Stimulated activated CD8-positive, alpha-beta memory T cell treated with anti-CD3 and anti-CD28 coated beads, Interleukin-4, amount 100 ng/mL, for 48 hours (primary cell): Measurements from ENCODE around the gene TCP1.
"Not testable (repeated sequence)": the region's sequence is repeated elsewhere in the genome, so short reads cannot be mapped to it uniquely, and the experiment has no call there.

Source experiments
- DNase-seq: peaks from one replicate; pipeline ENCODE4 v3.0.0-alpha.2; 2020

The TCP1 gene

GRCh38 chr6:159816775-159817174 lies 27.4 kb upstream of the TCP1 start:
- DNase-seq, result not testable (repeated sequence)

DNA sequence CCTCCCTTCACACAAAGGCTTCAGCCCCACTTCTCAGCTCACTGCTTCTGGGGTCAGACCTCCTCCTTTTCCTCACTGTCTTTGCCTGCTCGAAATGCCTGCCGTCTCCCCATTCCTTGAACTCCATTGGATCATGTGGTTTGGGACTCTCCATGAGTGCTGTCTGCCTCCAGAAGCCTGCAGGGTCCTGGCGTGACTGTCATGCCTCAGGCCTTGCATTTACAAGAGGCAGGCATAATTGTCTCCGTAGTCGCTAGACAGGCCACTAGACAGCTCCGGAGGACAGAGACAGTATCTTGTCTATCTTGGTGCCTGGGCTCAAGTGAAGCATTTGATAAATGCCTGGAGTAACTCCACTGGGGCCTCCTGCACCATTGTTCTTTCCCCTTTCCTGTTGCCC lies 26.0 kb upstream of the TCP1 start:
- DNase-seq, result no peak

GRCh38 chr6:159813781-159814180 lies 24.4 kb upstream of the TCP1 start:
- DNase-seq, result no peak

- DNase-seq, result no peak
Observed at GRCh38 chr6:159809149-159809548, 19.7 kb upstream of the TCP1 start.

GRCh38 chr6:159808647-159809046 lies 19.2 kb upstream of the TCP1 start:
- no peak for DNase-seq

GRCh38 chr6:159807150-159807858 lies 17.9 kb upstream of the TCP1 start:
- DNase-seq, result no peak

GRCh38 chr6:159806021-159806458 lies 16.6 kb upstream of the TCP1 start:
- DNase-seq, result no peak

GRCh38 chr6:159805440-159806020 lies 16.1 kb upstream of the TCP1 start:
- DNase-seq, result no peak

GRCh38 chr6:159804504-159804903 lies 15.1 kb upstream of the TCP1 start:
- no peak for DNase-seq

GRCh38 chr6:159801935-159802334 lies 12.5 kb upstream of the TCP1 start:
- no peak for DNase-seq

- no peak for DNase-seq
Observed at GRCh38 chr6:159800141-159800865, 10.9 kb upstream of the TCP1 start, which contains the start of gene PNLDC1. PNLDC1 (plus strand) TSS chr6:159800276; CDS start chr6:159800308, 32 bp downstream.

- DNase-seq, result no peak
Observed at GRCh38 chr6:159797554-159797953, 8.2 kb upstream of the TCP1 start.

DNA sequence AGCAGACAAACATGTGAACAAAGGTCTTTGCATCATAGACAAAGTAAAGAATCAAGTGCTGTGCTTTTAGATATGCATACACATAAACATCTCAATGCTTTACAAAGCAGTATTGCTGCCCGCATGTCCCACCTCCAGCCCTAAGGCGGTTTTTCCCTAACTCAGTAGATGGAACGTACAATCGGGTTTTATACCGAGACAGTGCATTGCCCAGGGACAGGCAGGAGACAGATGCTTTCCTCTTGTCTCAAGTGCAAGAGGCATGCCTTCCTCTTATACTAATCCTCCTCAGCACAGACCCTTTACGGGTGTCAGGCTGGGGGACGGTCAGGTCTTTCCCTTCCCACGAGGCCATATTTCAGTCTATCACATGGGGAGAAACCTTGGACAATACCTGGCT lies 5.6 kb upstream of the TCP1 start:
- DNase-seq, result not testable (repeated sequence)

- DNase-seq, result peak; percentile 38
Observed at GRCh38 chr6:159790956-159791598, 1.7 kb upstream of the TCP1 start.

DNA sequence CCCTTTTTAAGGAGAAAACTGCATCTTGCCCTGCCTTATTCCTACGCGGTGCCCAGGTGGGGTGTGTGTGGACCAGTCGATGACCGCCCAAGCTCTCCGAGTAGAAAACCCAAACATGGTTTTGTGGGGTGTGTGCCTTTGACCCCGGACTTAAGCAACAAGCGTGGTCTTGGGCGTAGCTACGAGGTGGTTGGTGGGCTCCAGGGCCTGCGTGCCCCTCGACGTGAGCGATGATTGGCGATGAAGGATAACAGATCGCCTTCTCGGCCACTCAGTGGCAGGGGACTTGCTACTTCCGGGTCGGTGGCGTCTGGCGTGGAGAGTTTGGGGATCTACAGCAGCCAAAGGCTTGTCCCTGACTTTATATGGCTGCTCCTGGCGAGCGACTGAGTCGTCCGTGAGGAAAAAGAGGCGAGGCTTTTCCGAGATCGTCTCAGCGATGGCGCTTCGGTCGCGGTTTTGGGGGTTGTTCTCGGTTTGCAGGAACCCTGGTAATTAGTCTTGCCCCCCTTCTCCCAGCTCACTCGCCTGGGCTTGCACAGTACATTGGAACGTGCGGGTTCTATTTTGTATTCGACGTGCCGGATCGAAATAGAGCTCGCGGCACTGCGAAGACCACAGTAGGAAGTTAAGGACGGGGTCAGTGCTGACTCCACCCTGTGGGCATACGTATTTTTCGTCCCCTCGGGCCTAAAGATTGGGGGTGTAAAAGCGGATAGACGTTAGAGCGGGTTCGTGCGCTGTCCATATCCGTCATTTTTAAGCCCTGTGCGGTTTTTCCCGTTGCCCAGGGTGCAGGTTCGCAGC lies 950 bp upstream of the TCP1 start, which contains the start of gene MRPL18:
TSS of gene MRPL18 (plus strand) at position 319 of the 807 bp plus-strand sequence. CDS start at position 440, 121 bp downstream.
- peak; percentile 91 for DNase-seq

DNA sequence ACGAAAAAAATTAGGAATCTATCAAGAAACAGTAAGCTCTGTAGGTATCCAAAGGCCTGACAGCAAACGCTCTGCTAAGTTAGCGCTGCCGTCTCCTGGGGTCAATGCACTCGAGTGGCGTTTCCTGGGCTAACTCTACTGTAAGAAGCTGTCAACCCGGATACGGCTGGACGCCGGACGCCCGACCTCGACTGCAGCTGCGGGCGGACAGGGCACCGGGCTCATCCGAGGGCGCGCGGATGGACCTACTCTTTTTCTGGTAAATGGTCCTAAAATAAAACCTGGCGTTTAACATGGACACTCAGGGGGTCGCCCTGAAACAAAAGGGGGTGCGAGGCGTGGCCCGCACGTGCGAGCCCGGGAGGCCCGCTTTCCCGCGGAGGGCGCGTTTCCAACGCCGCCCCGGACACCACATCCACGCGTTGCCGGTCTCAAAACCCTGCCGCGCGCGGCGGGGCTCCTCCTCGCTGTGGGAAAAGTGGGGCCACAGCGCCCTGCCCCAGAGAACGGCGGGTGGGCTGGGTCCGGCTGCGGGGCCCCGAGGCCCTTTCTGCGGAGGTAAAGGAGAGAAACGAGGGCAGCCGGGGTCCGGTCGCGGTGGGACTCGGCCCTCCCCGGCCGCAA lies 537 bp downstream of the TCP1 start:
- DNase-seq, result peak; percentile 56

DNA sequence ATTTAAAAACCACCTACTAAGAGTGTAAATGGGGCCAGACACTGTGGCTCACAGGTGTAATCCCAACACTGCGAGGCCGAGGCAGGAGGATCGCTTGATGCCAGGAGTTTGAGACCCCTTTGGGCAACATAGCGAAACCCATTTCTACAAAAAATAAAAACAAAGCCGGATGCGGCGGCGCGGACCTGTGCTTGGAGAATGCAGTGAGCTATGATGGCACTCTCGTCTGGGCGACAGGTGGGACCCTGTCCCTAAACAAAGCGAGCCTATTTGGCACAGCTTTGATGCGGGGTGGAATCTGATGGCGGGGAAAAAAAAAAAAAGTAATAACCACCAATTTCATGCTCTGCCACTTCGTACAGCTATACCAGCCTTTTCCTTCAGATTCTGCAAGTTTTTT lies 1.1 kb downstream of the TCP1 start:
- peak; percentile 36 for DNase-seq

DNA sequence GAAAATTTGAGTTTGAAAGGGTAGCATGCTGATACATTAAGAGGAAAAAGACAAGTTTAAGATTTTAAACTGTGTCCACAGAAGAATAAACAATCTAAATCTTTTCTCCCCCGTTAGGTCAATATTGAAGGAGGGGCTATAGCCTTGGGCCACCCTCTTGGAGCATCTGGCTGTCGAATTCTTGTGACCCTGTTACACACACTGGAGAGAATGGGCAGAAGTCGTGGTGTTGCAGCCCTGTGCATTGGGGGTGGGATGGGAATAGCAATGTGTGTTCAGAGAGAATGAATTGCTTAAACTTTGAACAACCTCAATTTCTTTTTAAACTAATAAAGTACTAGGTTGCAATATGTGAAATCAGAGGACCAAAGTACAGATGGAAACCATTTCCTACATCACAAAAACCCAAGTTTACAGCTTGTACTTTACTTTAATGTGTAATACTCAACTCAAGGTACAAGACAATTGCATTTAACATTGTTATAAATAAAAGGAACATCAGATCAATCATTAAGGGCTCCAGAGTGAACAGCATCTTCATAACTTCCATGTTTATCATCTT lies 10.8 kb downstream of the TCP1 start:
- DNase-seq, result no peak

- no peak for DNase-seq
Observed at GRCh38 chr6:159778131-159778530, 11.3 kb downstream of the TCP1 start.

DNA sequence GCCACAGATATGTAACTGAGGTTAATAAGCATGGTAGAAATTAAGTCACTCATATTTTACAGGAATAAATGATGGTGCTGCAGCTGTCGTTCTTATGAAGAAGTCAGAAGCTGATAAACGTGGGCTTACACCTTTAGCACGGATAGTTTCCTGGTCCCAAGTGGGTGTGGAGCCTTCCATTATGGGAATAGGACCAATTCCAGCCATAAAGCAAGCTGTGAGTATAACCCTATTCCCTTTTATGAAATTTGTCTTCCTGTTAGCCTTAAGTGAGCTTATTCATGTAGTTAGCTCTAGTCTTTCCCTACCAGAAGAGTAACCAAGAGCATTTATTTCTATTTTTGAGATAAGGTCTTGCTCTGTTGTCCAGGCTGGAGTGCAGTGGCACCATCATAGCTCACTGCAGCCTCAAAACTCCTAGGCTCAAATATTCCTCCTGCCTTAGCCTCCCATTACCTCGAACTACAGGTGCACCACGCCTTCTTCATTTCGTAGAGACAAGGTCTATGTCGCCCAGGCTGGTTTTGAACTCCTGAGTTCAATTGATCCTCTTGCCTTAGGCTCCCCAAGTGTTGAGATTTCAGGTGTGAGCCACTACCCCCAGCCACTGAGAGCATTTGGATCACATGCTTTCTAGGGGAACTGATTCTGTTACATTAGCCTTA lies 12.0 kb downstream of the TCP1 start:
- no peak for DNase-seq

DNA sequence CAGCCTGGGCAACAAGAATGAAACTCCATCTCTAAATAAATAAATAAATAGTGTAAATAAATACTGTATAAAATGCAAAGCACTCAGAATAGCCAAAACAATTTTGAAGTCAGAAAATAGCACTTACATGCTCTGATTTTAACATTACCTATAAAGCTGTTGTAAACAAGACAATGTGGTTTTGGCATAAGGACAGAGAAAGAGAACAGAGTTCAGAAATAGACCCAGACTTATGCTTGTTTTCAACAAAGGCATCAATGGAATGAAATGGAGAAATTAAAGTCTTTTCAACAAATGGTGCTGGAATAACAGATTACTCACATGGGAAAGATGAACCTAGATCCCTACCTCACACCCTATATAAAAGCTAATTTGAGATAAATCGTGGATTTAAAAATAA lies 17.2 kb downstream of the TCP1 start:
- no peak for DNase-seq
